ENCODE measurements around the gene AKR7A2. TPM values are rescaled to one million over a fixed set of nuclear protein-coding genes. Genes with fewer than 3 reads are reported as not detected.
A peak's percentile ranks its signal among the peaks of the same experiment; 100 is the strongest.
"Not testable (repeated sequence)": the region's sequence is repeated elsewhere in the genome, so short reads cannot be mapped to it uniquely, and the experiment has no call there.

The AKR7A2 gene
- total RNA-seq, 1 experiment from 2014 or later, result 193 TPM

DNA sequence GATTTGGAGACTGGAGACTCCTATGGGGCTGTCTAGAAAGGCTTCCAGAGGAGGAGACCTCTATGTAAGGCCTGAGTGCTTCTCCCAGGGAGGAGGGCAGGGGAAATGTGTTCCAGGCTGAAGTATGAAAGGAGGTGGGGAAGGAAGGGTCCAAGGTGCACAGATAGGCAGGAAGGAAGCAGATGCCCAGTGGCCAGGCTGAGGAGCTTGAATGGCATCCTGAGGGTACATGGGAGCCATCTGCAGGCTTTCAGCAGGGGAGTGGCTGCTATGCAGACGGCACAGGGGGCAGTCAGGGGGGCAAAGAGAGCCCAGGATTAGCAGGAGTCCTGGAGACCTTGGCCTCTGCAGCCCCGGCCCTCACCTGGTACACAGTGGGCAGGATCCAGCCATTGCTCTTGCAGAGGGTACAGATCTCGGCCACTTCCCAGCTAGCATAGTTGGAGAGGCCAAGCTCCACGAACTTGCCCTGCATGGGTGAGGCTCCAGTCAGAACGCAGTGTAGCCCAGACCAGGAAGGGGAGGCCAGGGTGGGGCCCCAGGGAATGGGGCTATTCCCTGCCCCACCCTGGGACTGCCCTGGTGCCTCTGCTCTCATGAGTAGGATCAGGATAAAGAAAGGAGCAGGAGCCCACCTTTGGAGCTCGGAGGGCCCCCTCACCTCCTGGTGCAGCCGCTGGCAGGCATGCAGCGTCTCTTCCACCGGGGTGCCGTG is 4.0 kb downstream of the AKR7A2 start:
- DNase-seq (ENCODE audit: low read depth), result no peak

DNA sequence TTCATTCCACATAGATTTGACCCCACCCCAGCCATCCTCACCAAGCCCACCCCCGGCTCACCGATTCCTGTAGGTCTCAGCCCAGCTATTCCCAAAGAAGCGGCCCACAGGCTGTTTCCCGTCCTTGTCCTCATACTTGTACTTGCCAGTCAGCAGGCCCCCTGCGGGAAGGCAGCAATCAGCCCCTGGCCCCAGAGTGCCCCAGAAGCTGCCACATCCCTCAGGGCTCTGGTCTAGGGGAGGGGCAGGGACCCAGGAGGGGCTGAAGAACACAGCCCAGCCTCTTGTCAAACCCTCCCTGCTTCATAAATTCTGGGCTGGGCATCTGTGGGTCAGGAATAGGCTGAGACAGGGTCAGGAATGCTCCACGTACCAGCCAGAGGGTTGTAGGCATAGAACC is 5.0 kb downstream of the AKR7A2 start:
- no peak for DNase-seq (ENCODE audit: low read depth)

DNA sequence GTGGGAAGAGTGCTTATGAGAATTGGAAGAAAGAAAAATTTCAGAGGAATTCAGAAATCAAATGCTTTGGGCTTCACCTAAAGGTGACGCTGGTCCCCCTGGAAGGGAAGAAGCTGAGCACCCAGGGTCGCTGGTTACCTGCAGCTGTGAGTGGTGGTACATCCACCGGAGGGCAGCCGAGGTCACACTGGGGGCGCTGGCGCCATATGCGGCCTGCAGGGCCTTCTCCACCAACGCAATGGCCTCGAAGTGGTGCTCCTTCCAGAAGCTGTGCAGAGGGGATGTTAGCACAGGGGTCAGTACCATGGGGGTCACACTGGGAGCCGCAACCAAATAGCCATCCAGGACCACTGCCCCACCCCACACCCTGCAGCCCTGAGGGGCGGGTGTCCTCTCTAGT is 6.1 kb downstream of the AKR7A2 start:
- DNase-seq (ENCODE audit: low read depth), result no peak

DNA sequence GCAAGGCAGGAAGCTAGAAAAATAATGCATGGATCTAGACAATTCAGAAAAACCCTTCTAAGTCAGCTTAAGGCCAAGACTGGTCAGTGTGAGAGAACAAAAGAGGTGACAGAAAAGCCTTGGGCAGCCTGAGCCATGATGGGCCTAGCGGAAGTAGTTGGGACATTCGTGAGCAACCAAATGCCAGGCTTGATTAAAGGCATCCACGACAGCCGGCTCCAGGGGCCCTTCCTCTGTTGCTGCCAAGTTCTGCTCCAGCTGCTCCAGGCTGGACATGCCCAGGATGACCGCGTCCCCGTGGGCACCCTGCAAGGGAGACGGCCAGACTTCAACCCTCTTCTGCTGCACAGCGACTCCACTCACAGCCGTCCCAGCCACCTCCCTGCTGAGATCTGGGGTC is 7.9 kb downstream of the AKR7A2 start:
- not testable (repeated sequence) for DNase-seq (ENCODE audit: low read depth)

DNA sequence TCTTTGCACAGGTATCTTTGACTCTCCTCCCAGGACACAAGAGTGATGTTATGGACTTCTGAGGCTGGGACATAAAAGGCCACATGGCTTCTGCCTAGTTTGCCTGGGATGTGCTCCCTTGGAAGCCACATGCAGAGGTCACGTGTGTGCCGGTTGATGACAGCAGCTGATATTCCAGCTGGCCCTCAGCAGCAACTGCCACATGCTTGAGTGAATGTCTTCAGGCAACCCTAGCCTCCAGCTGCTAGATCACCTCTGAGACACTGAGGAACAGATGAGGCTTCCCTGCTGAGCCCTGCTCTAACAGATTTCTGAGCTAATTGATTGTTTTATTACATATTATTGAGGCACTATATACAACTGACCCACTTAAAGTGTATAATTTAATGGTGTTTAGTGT is 11.7 kb downstream of the AKR7A2 start:
- peak; percentile 13 for DNase-seq (ENCODE audit: low read depth)

DNA sequence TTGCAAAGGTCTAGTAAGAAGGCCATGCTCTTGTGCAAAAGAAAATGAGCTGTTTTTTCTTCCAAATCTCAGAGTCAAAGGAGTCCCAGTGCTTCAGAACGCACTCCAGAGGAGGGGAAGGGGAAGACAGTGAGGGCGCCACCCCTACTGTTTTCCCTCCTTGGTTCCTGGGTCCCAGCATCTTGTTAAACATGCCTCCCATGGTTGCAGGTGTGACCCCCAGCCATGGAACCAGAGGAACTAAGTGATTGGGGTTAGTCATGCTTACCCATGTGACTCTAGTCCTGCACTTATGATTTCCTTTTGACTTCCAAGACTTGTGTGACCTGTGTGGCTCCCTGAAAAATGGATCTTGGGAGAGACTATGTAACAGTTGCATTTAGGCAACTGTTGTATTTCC is 17.3 kb downstream of the AKR7A2 start:
- DNase-seq (ENCODE audit: low read depth), result no peak

DNA sequence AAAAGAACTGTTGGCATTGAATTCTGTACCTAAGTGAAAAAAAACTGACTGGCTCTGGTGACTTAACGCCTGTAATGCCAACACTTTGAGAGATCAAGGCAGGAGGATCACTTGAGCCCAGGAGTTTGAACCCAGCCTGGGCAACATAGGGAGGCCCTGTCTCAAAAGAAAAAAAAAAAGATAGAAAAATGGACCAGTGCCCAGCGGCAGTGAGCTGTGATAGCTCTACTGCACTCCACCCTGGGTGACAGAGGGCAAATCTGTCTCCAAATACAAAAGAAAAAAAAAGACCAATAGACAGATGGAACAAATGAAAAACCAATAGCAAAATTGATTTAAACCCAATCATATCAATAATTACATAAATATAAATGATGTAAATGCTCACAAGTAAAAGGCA is 22.7 kb downstream of the AKR7A2 start:
- DNase-seq (ENCODE audit: low read depth), result no peak

DNA sequence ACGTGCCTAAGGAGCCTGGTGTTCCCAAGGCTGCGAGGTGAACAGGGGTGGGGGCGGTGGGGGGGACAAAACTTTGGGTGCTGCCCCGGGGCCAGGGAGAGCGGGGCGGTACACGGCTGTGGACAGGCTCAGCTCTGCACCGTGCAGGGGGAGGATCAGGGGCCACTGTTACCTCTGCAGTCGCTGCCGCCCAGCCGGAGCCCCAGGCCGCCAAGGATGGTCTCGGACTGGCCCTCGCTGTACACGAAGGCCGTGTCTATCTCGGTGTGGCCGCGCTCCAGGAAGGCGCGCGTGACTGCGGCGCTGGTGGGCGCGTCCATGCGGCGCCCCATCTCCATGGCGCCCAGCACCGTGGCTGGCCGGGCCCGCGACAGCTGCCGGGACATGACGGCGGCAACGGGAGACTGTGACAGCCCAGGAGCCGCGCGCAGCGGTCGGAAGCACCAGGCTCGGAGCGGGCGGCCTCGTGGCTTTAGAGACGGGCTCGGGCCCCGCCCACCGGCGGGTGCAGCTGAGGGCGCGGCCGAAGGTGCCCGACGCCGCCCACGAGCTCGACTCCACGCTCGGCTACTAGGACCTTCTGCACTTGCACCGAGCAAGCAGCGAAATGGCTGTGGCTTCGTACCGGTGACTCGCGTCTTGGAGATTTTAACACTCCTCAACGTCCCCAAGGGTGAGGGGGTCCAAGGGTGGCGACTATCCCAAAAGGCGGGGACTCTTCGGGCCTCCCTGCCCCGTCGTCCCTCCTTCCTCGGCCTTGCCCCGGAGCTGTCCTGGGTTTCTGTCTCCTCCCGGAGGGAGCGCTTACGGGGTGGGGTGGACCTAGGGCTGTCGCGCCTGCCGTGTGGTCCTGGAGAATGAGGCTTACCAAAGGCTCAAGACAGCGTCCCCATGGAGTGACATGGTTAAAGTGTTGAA is 23.4 kb downstream of the AKR7A2 start, which contains the start of gene AKR7A3:
Gene AKR7A3, minus strand, starts transcription at position 447 of the 918 bp plus-strand sequence. Its CDS starts 61 bp downstream, at position 386.
- DNase-seq (ENCODE audit: low read depth), result not testable (repeated sequence)

DNA sequence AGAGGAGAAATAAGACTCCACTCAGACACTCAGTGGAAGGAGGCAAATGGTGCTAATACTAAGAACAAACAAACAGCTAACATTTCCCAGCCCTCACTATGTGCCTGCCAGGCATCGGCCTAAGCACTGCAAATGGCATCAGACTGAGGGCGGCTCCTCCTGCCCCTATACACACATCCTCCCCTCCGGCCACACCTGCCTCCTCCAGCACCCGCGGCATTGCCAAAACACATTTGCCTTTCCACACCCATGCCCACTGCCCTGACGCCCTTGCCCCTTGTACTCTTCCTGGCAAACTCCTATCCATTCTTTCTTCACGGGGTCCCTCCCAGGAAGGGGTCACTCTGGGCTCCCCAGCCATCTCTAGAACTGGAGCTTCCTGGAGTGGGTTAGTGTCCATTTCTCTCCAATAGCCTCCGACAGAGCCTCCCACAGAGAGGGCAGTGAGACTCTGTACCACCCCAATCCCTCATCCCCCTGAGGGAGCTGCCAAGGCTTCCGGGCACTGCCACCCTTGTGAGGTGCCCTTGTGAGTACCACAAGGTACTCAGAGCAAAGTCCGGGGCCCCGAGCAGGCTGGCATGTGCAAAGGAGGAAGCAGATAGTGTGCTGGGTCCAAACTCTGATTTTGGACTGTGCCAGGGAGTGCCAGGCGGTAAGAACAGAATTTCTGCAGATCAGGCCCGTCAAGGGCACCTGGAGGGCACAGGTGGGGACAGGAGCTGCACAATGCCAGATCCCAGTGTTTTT is 24.3 kb downstream of the AKR7A2 start:
- no peak for DNase-seq (ENCODE audit: low read depth)

DNA sequence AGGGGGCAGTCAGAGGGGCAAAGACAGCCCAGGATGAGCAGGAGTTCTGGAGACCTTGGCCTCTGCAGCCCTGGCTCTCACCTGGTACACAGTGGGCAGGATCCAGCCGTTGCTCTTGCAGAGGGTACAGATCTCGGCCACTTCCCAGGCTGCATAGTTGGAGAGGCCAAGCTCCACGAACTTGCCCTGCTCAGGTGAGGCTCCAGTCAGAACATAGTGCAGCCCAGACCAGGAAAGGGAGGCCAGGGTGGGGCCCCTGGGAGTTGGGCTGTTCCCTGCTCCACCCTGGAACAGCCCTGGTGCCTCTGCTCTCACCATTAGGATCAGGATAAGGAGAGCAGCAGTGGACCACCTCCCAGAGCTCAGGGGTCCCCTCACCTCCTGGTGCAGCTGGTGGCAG is 26.1 kb downstream of the AKR7A2 start:
- DNase-seq (ENCODE audit: low read depth), result not testable (repeated sequence)

DNA sequence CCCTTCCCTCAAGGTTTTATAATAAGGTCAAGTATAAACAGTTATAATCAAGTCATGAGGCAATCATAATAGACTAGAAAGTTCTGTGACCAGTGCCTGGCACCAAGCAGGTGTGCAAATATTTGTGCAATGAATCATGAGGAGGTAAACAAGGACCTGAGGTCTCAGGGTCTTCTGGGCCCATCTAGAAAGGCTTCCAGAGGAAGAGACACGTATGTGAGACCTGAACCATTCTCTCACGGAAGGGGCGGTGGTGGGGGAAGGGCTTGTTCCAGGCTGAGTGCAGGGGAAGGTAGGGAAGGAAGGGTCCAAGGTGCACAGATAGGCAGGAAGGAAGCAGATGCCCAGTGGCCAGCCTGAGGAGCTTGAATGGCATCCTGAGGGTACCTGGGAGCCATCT is 26.6 kb downstream of the AKR7A2 start:
- DNase-seq (ENCODE audit: low read depth), result not testable (repeated sequence)

DNA sequence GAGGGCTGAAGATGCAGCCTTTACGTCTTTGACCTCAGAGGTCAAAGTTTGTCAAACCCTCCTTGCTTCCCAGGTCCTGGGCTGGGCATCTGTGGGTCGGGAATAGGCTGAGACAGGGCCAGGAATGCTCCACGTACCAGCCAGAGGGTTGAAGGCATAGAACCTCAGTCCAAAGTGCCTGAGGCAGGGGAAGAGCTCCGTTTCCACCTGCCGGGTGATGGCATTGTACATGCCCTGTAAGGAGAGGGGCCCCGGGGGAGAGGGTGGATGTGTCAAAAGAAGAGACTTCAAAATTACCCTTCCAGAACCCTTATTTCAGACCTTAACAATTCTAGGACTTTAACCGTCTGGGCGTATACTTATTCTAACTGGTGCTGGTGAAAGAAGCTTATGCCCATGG is 27.1 kb downstream of the AKR7A2 start:
- DNase-seq (ENCODE audit: low read depth), result no peak

DNA sequence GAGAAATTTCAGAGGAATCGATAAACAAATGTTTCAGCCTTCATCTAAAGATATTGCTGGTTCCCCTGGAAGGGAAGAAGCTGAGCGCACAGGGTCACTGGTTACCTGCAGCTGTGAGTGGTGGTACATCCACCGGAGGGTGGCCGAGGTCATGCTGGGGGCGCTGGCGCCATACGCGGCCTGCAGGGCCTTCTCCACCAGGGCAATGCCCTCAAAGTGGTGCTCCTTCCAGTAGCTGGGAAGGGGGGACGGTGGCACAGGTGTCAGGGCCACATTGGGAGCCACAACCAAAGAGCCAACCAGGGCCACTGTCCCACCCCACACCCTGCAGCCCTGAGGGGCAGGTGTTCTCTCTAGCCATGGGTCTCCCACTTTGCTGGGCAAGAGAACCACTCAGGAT is 28.1 kb downstream of the AKR7A2 start:
- DNase-seq (ENCODE audit: low read depth), result no peak

DNA sequence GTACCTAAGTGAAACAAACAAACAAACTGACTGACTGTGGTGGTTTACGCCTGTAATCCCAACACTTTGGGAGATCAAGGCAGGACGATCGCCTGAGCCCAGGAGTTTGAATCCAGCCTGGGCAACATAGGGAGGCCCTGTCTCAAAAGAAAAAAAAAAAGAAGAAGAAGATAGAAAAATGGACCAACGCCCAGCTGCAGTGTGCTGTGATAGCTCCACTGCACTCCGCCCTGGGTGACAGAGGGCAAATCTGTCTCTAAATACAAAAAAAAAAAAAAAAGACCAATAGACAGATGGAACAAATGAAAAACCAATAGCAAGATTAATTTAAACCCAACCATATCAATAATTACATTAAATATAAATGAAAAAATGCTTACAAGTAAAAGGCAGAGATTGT is 37.3 kb downstream of the AKR7A2 start:
- DNase-seq (ENCODE audit: low read depth), result no peak

DNA sequence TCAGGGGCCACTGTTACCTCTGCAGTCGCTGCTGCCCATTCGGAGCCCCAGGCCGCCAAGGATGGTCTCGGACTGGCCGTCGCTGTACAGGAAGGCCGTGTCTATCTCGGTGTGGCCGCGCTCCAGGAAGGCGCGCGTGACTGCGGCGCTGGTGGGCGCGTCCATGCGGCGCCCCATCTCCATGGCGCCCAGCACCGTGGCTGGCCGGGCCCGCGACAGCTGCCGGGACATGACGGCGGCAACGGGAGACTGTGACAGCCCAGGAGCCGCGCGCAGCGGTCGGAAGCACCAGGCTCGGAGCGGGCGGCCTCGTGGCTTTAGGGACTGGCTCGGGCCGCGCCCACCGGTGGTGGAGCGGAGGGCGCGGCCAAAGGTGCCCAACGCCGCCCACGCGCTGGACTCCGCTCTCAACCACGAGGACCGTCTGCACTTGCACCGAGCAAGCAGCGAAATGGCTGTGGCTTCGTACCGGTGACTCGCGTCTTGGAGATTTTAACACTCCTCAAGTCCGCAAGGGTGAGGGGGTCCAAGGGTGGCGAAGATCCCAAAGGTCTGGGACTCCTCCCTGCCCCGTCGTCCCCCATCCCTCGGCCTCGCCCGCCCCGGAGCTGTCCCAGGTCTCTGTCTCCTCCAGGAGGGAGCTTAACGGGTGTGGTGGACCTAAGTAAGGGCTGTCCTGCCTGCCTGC is 38.0 kb downstream of the AKR7A2 start:
- not testable (repeated sequence) for DNase-seq (ENCODE audit: low read depth)

DNA sequence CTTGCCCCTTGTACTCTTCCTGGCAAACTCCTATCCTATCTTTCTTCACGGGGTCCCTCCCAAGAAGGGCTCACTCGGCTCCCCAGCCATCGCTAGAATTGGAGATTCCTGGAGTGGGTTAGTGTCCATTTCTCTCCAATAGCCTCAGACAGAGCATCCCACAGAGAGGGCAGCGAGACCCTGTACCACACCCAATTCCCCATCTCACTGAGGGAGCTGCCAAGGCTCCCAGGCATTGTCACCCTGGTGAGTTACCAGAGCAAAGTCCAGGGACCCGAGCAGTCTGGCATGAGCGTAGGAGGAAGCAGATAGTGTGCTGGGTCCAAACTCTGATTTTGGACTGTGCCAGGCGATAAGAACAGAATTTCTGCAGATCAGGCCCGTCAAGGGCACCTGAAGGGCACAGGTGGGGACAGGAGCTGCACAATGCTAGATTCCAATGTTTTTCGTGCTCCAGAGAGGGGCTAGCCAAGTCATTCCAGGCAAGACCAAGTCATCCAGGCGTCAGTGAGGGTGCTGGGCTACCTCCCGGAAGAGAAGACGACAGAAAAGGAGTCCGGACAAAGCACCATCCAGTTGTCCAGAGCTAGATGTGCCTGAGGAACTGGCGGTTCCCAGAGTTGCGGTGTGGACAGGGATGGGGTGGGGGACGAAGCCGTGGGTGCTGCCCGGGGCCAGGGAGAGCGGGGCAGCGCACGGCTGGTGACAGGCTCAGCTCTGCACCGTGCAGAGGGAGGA is 38.7 kb downstream of the AKR7A2 start:
- no peak for DNase-seq (ENCODE audit: low read depth)

DNA sequence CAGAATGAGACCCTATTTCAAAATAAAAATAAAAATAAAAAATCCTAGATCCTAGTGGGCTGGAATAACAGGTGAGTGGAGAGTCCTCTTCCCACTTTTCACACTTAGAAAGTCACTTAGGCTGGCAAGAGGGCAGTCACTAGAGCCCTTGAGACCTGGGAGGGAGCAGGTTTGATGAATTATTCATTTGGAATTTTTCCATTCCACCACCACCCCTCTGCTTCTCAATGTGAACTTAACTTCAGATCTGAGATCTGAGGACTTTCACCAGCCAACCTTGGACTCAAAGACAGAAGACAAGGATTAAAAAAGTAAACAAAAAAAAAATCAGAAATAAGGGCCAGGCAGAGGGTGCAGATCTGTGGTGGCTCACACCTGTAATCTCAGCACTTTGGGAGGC is 39.9 kb downstream of the AKR7A2 start:
- DNase-seq (ENCODE audit: low read depth), result no peak

DNA sequence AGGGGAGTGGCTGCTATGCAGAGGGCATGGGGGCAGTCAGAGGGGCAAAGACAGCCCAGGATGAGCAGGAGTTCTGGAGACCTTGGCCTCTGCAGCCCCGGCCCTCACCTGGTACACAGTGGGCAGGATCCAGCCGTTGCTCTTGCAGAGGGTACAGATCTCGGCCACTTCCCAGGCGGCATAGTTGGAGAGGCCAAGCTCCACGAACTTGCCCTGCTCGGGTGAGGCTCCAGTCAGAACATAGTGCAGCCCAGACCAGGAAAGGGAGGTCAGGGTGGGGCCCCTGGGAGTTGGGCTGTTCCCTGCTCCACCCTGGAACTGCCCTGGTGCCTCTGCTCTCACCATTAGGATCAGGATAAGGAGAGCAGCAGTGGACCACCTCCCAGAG is 41.6 kb downstream of the AKR7A2 start:
- DNase-seq (ENCODE audit: low read depth), result not testable (repeated sequence)

DNA sequence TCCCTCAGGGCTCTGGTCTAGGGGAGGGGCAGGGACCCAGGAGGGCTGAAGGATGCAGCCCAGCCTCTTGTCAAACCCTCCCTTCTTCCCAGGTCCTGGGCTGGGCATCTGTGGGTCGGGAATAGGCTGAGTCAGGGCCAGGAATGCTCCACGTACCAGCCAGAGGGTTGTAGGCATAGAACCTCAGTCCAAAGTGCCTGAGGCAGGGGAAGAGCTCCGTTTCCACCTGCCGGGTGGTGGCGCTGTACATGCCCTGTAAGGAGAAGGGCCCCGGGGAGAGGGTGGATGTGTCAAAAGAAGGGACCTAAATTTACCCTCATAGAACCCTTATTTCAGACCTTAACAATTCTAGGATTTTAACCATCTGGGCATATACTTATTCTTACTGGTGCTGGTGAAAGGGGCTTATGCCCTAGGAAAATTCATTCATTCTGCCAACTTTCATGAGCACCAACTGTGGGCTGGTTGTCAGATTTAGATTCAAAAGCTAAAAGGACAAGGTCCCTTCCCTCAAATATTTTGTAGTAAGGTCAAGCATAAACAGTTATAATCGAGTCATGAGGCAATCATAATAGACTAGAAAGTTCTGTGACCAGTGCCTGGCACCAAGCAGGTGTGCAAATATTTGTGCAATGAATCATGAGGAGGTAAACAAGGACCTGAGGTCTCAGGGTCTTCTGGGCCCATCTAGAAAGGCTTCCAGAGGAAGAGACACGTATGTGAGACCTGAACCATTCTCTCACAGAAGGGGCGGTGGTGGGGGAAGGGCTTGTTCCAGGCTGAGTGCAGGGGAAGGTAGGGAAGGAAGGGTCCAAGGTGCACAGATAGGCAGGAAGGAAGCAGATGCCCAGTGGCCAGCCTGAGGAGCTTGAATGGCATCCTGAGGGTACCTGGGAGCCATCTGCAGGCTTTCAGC is 42.3 kb downstream of the AKR7A2 start:
- not testable (repeated sequence) for DNase-seq (ENCODE audit: low read depth)

DNA sequence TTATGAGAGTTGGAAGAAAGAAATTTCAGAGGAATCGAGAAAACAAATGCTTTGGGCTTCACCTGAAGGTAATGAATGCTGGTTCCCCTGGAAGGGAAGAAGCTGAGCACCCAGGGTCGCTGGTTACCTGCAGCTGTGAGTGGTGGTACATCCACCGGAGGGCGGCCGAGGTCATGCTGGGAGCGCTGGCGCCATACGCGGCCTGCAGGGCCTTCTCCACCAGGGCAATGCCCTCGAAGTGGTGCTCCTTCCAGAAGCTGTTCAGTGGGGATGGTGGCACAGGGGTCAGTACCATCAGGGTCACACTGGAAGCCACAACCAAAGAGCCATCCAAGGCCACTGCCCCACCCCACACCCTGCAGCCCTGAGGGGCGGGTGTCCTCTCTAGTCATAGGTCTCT is 43.5 kb downstream of the AKR7A2 start:
- DNase-seq (ENCODE audit: low read depth), result no peak
